Measurements from ENCODE around the gene RBM4B. TPM values are rescaled to one million over a fixed set of nuclear protein-coding genes. Genes with fewer than 3 reads are reported as not detected.

Gene RBM4B
- total and polyA plus RNA-seq, 2 of the 13 experiments (the other 11 are each of a cell fraction or from before 2014, with no cell fraction given), result 25.8 to 32.4 TPM

DNA sequence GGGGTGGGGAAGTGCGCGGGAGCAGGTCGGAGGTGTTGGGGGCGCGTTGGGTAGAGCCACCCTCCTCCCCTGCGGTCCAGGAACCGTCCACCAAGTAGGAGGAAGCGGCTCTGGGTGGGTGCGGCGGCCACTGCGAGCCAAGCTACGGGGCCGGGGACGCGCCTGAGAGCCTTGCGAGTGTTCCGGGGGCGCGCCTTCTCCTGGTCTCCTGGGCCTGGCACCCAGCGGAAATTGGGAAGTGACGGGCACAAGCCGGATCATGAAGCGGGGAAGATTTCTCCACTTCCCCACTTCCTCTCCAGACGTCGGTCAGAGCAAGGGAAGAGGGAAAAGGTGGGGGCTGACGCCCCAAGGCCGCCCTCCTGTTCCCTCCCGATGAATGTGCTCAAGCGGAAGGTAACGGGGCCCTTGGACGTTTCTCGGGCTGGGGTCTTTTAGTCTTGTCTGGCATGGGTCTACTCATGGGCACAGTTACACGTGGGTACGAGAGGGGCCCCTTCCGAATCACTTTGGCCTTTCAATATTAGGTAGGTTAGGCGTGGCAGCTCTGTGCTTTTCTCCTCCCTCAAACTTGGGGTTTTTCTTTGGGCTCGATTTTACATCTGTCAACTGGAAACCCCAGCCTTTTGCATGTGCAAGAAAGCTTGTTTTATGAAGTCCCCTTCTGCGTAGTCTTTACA lies 60.4 kb downstream of the RBM4B start (continued):
- TF ChIP-seq, protein P1, sequence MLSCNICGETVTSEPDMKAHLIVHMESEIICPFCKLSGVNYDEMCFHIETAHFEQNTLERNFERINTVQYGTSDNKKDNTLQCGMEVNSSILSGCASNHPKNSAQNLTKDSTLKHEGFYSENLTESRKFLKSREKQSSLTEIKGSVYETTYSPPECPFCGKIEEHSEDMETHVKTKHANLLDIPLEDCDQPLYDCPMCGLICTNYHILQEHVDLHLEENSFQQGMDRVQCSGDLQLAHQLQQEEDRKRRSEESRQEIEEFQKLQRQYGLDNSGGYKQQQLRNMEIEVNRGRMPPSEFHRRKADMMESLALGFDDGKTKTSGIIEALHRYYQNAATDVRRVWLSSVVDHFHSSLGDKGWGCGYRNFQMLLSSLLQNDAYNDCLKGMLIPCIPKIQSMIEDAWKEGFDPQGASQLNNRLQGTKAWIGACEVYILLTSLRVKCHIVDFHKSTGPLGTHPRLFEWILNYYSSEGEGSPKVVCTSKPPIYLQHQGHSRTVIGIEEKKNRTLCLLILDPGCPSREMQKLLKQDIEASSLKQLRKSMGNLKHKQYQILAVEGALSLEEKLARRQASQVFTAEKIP (CRISPR knock-in tag; IDR thresholded peaks at IDR 0.05; ENCODE audit: borderline replicate concordance), result no peak
- TF ChIP-seq POLR2AphosphoS5 (IDR thresholded peaks at IDR 0.05; ENCODE audit: low read depth, low read length) (no peak), ZNF224 (CRISPR knock-in tag; IDR thresholded peaks at IDR 0.05) (no peak), ZBTB46 (CRISPR knock-in tag; IDR thresholded peaks at IDR 0.05; ENCODE audit: borderline replicate concordance) (no peak), IKZF4 (CRISPR knock-in tag; IDR thresholded peaks at IDR 0.05; ENCODE audit: borderline replicate concordance, low read depth, not compliant biosample characterization) (no peak), LCORL (IDR thresholded peaks at IDR 0.05) (no peak), LCORL (CRISPR knock-in tag; IDR thresholded peaks at IDR 0.05) (peak; percentile 15), ZZZ3 (CRISPR knock-in tag; IDR thresholded peaks at IDR 0.05; ENCODE audit: borderline replicate concordance) (no peak), CBFB (CRISPR knock-in tag; IDR thresholded peaks at IDR 0.05) (no peak), NFE2L2 (IDR thresholded peaks at IDR 0.05; ENCODE audit: low read length) (no peak), NFKBIZ (CRISPR knock-in tag; IDR thresholded peaks at IDR 0.05) (no peak), RBM39 (IDR thresholded peaks at IDR 0.05; ENCODE audit: low read depth, low read length, poor library complexity, severe bottlenecking) (no peak), NR2C2 (CRISPR knock-in tag; IDR thresholded peaks at IDR 0.05; ENCODE audit: borderline replicate concordance) (no peak), MAFG (CRISPR knock-in tag; IDR thresholded peaks at IDR 0.05) (no peak), ZNF572 (CRISPR knock-in tag; IDR thresholded peaks at IDR 0.05) (no peak; the same call in 1 of the 2 replicates), POLR2G (IDR thresholded peaks at IDR 0.05; ENCODE audit: low read depth, low read length) (no peak), HOXA9 (CRISPR knock-in tag; IDR thresholded peaks at IDR 0.05; ENCODE audit: borderline replicate concordance) (no peak), ZNF329 (CRISPR knock-in tag; IDR thresholded peaks at IDR 0.05; ENCODE audit: low read depth) (no peak), ZNF570 (CRISPR knock-in tag; IDR thresholded peaks at IDR 0.05; ENCODE audit: borderline replicate concordance) (no peak)
- TF ChIP-seq, protein P2, sequence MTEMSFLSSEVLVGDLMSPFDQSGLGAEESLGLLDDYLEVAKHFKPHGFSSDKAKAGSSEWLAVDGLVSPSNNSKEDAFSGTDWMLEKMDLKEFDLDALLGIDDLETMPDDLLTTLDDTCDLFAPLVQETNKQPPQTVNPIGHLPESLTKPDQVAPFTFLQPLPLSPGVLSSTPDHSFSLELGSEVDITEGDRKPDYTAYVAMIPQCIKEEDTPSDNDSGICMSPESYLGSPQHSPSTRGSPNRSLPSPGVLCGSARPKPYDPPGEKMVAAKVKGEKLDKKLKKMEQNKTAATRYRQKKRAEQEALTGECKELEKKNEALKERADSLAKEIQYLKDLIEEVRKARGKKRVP (CRISPR knock-in tag; IDR thresholded peaks at IDR 0.05), result no peak
- TF ChIP-seq, protein P3, sequence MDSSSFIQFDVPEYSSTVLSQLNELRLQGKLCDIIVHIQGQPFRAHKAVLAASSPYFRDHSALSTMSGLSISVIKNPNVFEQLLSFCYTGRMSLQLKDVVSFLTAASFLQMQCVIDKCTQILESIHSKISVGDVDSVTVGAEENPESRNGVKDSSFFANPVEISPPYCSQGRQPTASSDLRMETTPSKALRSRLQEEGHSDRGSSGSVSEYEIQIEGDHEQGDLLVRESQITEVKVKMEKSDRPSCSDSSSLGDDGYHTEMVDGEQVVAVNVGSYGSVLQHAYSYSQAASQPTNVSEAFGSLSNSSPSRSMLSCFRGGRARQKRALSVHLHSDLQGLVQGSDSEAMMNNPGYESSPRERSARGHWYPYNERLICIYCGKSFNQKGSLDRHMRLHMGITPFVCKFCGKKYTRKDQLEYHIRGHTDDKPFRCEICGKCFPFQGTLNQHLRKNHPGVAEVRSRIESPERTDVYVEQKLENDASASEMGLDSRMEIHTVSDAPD (CRISPR knock-in tag; IDR thresholded peaks at IDR 0.05), result no peak
- TF ChIP-seq, protein P4, sequence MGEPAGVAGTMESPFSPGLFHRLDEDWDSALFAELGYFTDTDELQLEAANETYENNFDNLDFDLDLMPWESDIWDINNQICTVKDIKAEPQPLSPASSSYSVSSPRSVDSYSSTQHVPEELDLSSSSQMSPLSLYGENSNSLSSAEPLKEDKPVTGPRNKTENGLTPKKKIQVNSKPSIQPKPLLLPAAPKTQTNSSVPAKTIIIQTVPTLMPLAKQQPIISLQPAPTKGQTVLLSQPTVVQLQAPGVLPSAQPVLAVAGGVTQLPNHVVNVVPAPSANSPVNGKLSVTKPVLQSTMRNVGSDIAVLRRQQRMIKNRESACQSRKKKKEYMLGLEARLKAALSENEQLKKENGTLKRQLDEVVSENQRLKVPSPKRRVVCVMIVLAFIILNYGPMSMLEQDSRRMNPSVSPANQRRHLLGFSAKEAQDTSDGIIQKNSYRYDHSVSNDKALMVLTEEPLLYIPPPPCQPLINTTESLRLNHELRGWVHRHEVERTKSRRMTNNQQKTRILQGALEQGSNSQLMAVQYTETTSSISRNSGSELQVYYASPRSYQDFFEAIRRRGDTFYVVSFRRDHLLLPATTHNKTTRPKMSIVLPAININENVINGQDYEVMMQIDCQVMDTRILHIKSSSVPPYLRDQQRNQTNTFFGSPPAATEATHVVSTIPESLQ (CRISPR knock-in tag; conservative IDR thresholded peaks at IDR 0.05), result no peak

Data from HepG2 (cell line).